ENCODE data around the gene SRF.
A peak's percentile ranks its signal among the peaks of the same experiment; 100 is the strongest.
"Not testable (repeated sequence)": the region's sequence is repeated elsewhere in the genome, so short reads cannot be mapped to it uniquely, and the experiment has no call there.

Gene SRF

DNA sequence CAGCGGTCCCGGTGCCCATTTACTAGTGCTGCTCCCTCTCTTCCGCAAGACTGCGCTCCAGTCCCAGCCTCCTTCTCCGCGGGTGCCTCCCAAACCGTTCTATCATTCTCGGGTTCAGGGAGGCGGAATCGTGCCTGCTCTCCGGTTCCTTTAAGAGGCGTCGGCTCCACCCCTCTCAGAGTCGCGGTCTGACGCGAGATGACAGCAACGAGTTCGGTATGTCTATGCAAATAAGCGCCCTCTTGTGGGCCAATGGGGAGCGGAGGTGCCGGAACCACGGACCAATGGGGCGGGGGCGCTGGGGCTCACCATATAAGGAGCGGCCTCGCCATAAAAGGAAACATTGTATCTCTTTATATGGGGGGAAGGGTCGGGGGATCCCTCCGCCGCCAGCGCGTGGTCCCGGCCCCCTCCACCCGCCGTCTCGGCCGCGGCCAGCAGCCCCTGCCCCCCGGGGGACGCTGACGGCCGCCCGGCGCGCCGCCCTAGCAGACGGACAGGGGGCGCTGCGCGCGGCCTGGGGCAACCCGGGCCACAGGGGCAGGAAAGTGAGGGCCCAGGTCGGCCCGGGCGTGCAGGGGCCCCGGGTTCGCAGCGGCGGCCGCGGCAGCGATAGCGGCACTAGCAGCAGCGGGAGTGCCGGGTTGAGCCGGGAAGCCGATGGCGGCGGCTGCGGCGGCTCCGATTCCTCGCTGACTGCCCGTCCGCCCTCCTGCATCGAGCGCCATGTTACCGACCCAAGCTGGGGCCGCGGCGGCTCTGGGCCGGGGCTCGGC lies at the start of gene SRF:
Gene SRF (plus strand): TSS at position 339 of the 776 bp plus-strand sequence. CDS start 388 bp downstream, at position 727.
- peak; percentile 99 to 100 (median 100) for DNase-seq
- intact Hi-C loops (cut with DNase I) = loop anchor here (5.0 to 10.0 kb wide), 3 partner anchors 74 to 196 kb away; partner anchors contain the start of genes KLHDC3, MEA1, TTBK1 and ZNF318

GRCh38 chr6:43122146-43122545 lies 48.9 kb upstream of the SRF start:
- intact Hi-C loops (cut with DNase I) = no loop called here
- peak in 3 of 10 donors; percentile 26 to 67 (median 27) for DNase-seq

GRCh38 chr6:43123461-43124314 lies 47.4 kb upstream of the SRF start:
- intact Hi-C loops (cut with DNase I) = no loop called here
- DNase-seq = peak in 4 of 10 donors; percentile 19 to 89 (median 78)

DNA sequence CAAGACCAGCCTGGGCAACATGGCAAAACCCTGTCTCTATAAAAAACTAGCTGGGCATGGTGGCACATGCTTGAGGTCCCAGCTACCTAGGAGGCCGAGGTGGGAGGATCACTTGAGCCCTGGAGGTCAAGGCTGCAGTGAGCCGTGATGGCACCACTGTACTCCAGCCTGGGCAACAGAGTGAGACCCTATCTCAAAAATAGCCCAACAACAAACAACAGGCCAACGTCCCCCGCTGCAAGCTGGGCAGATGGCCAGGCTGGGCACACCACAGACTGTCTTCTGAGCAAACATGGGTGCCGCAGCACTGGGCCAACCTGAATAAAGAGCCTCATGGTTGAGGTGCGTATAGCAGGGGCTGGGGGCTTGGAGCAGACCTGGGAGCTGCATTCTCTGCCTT lies 46.6 kb upstream of the SRF start:
- intact Hi-C loops (cut with DNase I) = no loop called here
- DNase-seq = peak in 2 of 10 donors; percentile 37 to 41

DNA sequence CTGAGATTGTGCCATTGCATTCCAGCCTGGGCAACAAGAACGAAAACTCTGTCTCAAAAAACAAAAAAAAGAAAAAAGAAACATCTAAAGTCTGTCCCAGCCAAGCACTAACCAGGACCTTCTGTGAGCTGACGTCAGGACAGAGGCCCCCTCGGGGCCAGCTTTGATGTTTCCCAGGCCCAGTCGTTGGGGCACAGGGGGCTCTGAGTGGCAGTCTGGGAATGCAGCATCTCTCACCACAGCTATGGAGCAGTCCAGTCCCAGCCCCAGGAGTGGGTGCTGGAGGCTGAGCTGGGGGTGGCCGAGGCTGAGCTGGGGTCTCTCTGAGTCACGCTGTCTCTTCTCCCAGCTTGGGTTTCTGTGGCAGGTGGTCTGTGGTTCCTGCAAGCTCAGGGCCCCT lies 46.0 kb upstream of the SRF start:
- intact Hi-C loops (cut with DNase I) = no loop called here
- peak in 2 of 10 donors; percentile 19 to 45 for DNase-seq

GRCh38 chr6:43125555-43125954 lies 45.5 kb upstream of the SRF start:
- DNase-seq = no peak
- intact Hi-C loops (cut with DNase I) = no loop called here

GRCh38 chr6:43127180-43127579 lies 43.9 kb upstream of the SRF start:
- intact Hi-C loops (cut with DNase I) = no loop called here
- peak in 2 of 10 donors; percentile 62 to 66 for DNase-seq

DNA sequence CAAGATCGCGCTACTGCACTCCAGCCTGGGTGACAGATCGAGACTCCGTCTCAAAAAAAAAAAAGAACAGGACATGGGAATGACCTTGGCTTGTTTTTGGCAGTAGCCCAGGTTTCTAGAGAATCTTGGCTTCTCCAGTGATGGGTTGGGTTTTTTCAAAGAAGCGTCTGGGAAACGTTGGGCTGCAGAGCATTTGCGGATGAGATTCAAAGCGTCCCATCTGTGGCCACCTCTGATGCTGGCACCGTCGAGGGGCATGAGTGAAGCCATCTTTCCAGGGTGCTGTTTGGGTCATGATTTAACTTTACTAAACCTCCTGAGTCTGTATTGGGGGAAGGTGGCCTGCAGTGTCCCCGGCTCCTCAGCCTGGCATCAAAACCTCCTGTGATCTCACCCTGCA lies 43.2 kb upstream of the SRF start:
- DNase-seq = peak in 2 of 10 donors; percentile 9 to 26
- intact Hi-C loops (cut with DNase I) = no loop called here

GRCh38 chr6:43128926-43129325 lies 42.1 kb upstream of the SRF start:
- intact Hi-C loops (cut with DNase I) = no loop called here
- DNase-seq = peak in 1 of 10 donors; percentile 82

- no peak for DNase-seq
- intact Hi-C loops (cut with DNase I) = no loop called here
Measured at GRCh38 chr6:43129434-43130194, 41.5 kb upstream of the SRF start.

DNA sequence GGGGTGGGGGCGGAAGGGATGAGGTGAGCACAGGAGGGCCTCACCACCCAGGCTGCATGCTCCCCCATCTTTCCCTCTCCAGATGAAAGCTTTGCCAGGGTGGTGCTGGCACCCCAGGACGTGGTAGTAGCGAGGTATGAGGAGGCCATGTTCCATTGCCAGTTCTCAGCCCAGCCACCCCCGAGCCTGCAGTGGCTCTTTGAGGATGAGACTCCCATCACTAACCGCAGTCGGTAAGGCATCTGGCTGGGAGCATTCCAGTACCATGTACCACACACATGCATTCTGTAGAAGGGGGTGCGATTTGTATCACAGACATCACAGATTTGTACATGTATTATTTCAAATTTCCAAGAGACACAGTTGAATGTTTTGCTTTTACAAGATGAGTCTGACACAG lies 40.6 kb upstream of the SRF start:
- DNase-seq = no peak
- intact Hi-C loops (cut with DNase I) = no loop called here

- intact Hi-C loops (cut with DNase I); DNase-seq: not testable (repeated sequence)
Measured at GRCh38 chr6:43131379-43131778, 39.7 kb upstream of the SRF start.

GRCh38 chr6:43138267-43138666 lies 32.8 kb upstream of the SRF start:
- DNase-seq = no peak
- intact Hi-C loops (cut with DNase I) = no loop called here

DNA sequence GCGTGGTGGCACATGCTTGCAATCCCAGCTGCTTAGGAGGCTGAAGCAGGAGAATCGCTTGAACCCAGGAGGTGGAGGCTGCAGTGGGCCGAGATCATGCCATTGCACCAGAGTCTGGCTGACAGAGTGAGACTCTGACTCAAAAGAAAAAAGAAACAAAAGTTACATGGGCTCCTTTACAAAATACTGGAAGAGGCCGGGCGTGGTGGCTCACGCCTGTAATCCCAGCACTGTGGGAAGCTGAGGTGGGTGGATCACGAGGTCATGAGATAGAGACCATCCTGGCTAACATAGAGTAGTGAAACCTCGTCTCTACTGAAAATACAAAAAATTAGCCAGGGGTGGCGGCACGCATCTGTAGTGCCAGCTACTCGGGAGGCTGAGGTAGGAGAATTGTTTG lies 31.1 kb upstream of the SRF start:
- intact Hi-C loops (cut with DNase I) = loop anchor here (5.0 kb wide), 1 partner anchor 63 kb away; the partner anchor contains the start of gene PTK7
- DNase-seq = not testable (repeated sequence)

DNA sequence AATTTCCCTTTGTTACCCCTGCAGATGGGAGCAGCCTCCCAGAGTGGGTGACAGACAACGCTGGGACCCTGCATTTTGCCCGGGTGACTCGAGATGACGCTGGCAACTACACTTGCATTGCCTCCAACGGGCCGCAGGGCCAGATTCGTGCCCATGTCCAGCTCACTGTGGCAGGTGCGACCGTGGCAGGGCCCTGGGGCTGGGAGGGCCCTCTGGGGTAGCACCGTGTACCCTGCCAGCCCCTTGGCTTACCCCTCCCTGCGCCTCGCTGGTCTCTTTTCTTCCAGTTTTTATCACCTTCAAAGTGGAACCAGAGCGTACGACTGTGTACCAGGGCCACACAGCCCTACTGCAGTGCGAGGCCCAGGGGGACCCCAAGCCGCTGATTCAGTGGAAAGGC lies 29.4 kb upstream of the SRF start:
- intact Hi-C loops (cut with DNase I) = loop anchor here (5.0 kb wide), 1 partner anchor 64 kb away; the partner anchor contains the start of gene PTK7
- DNase-seq = no peak

- intact Hi-C loops (cut with DNase I) = loop anchor here (5.0 kb wide), 1 partner anchor 65 kb away; the partner anchor contains the start of gene PTK7
- DNase-seq = no peak
Measured at GRCh38 chr6:43142101-43142500, 29.0 kb upstream of the SRF start.

GRCh38 chr6:43143235-43144128 lies 27.6 kb upstream of the SRF start:
- intact Hi-C loops (cut with DNase I) = loop anchor here (1.0 to 5.0 kb wide), 2 partner anchors 66 to 242 kb away; partner anchors contain the start of gene PTK7
- DNase-seq = peak; percentile 69 to 98 (median 84)

- DNase-seq = no peak
- intact Hi-C loops (cut with DNase I) = loop anchor here (5.0 kb wide), 1 partner anchor 68 kb away; the partner anchor contains the start of gene PTK7
Measured at GRCh38 chr6:43144879-43145278, 26.2 kb upstream of the SRF start.

- intact Hi-C loops (cut with DNase I) = no loop called here
- DNase-seq = peak in 1 of 10 donors; percentile 3
Measured at GRCh38 chr6:43146261-43146660, 24.8 kb upstream of the SRF start.

Measured in posterior cingulate gyrus (tissue), 11 donors.